Neural cell (in vitro differentiated cells): ENCODE results near the gene CHRD. TPM values are rescaled to one million over a fixed set of nuclear protein-coding genes. Genes with fewer than 3 reads are reported as not detected.

Experiments used
- H2AFZ ChIP-seq: fragments of 200-600, 300-800 bp; sonication (generic), shearing (Covaris generic); 2 replicates; pipeline ENCODE4 v1.6.0; 2014; ENCODE audit warnings: low read depth, mild to moderate bottlenecking, antibody characterized with exemption, low read length, moderate library complexity
- H3F3A ChIP-seq: fragments of 200-600 bp; shearing (Covaris generic); 2 replicates; pipeline ENCODE4 v1.6.1; 2016; ENCODE audit warnings: mild to moderate bottlenecking, moderate library complexity, mixed read lengths, antibody characterized with exemption, low read length; ENCODE audit not compliant: insufficient read depth, poor library complexity, severe bottlenecking
- H3K27ac ChIP-seq: fragments of 200-600, 300-800 bp; sonication (generic), shearing (Covaris generic); 2 replicates; pipeline ENCODE4 v1.5.1; 2014; ENCODE audit warnings: mild to moderate bottlenecking, low read length, moderate library complexity
- H3K27me3 ChIP-seq: fragments of 300-800, 200-600 bp; sonication (generic), shearing (Covaris generic); 2 replicates; pipeline ENCODE4 v1.6.0; 2014; ENCODE audit warnings: mild to moderate bottlenecking, low read depth, low read length, moderate library complexity; ENCODE audit not compliant: insufficient read depth
- H3K36me3 ChIP-seq: fragments of 300-800, 200-600 bp; sonication (generic), shearing (Covaris generic); 2 replicates; pipeline ENCODE4 v1.5.1; 2014; ENCODE audit warnings: mild to moderate bottlenecking, antibody characterized with exemption, low read length, moderate library complexity; ENCODE audit not compliant: insufficient read depth
- H3K4me2 ChIP-seq: fragments of 300-800, 200-600 bp; sonication (generic), shearing (Covaris generic); 2 replicates; pipeline ENCODE4 v1.6.0; 2014; ENCODE audit warnings: mild to moderate bottlenecking, low read length
- H3K4me3 ChIP-seq: fragments of 300-800, 200-600 bp; sonication (generic), shearing (Covaris generic); 2 replicates; pipeline ENCODE4 v1.5.1; 2014; ENCODE audit warnings: mild to moderate bottlenecking, low read length, moderate library complexity
- H3K79me2 ChIP-seq: fragments of 200-600 bp; shearing (Covaris generic); replicated peaks from 2 replicates; pipeline ENCODE4 v1.6.0; 2014; ENCODE audit warnings: mild to moderate bottlenecking, low read length, moderate library complexity; ENCODE audit not compliant: insufficient read depth
- H3K9ac ChIP-seq: fragments of 300-800, 200-600 bp; sonication (generic), shearing (Covaris generic); 2 replicates; pipeline ENCODE4 v1.6.1; 2016; ENCODE audit warnings: mild to moderate bottlenecking, low read length, mixed read lengths
- H3K9me2 ChIP-seq: fragments of 200-600 bp; shearing (Covaris generic); 2 replicates; pipeline ENCODE4 v1.6.1; 2016; ENCODE audit warnings: mild to moderate bottlenecking, low read length, mixed read lengths; ENCODE audit not compliant: insufficient read depth
- H3K9me3 ChIP-seq: fragments of 200-600, 300-800 bp; sonication (generic), shearing (Covaris generic); 2 replicates; pipeline ENCODE4 v1.6.1; 2016; ENCODE audit warnings: mild to moderate bottlenecking, mixed run types, low read length, moderate library complexity, mixed read lengths
- H4K20me1 ChIP-seq: fragments of 200-600 bp; shearing (Covaris generic); 2 replicates; pipeline ENCODE4 v1.6.1; 2016; ENCODE audit warnings: mild to moderate bottlenecking, mixed run types; ENCODE audit not compliant: insufficient read depth
- EP300 ChIP-seq: fragments of 450-650 bp; conservative IDR thresholded peaks from 2 replicates; pipeline ENCODE4 v1.6.1; 2014; ENCODE audit warnings: antibody characterized with exemption, mild to moderate bottlenecking, moderate library complexity; ENCODE audit not compliant: poor library complexity, severe bottlenecking
- EZH2 ChIP-seq: fragments of 200-600, 300-800 bp; shearing (Covaris generic), sonication (generic); IDR thresholded peaks from 2 replicates; pipeline ENCODE4 v1.6.1; 2014; ENCODE audit warnings: antibody characterized with exemption, low read length, borderline replicate concordance, mild to moderate bottlenecking; ENCODE audit not compliant: insufficient read depth, poor library complexity, severe bottlenecking
- MXI1 ChIP-seq: fragments of 450-650 bp; conservative IDR thresholded peaks from 2 replicates; pipeline ENCODE4 v1.6.1; 2014; ENCODE audit warnings: antibody characterized with exemption, mild to moderate bottlenecking; ENCODE audit not compliant: poor library complexity, severe bottlenecking
- POLR2AphosphoS5 ChIP-seq: IDR thresholded peaks from 2 replicates; pipeline ENCODE4 v1.6.1; 2012
- RAD21 ChIP-seq: fragments of 450-650 bp; conservative IDR thresholded peaks from 2 replicates; pipeline ENCODE4 v1.6.1; 2014; ENCODE audit warnings: antibody characterized with exemption, mild to moderate bottlenecking, moderate library complexity
- REST ChIP-seq: IDR thresholded peaks from 2 replicates; pipeline ENCODE4 v1.6.1; 2012; ENCODE audit warnings: borderline replicate concordance
- SMC3 ChIP-seq: fragments of 450-650 bp; conservative IDR thresholded peaks from 2 replicates; pipeline ENCODE4 v1.6.1; 2014; ENCODE audit warnings: antibody characterized with exemption, mild to moderate bottlenecking, moderate library complexity; ENCODE audit not compliant: poor library complexity
- TAF1 ChIP-seq: IDR thresholded peaks from 2 replicates; pipeline ENCODE4 v1.6.1; 2012; ENCODE audit warnings: low read depth
- polyA plus RNA-seq: library from polyadenylated mRNA; depleted of rRNA; stranded (reverse); fragments of >200 nt; gene quantifications from 2 replicates; pipeline ENCODE4 v1.2.3, GENCODE V29; 2014
- TF ChIP-seq, protein P1 (sequence below): fragments of 450-650 bp; IDR thresholded peaks from 2 replicates; pipeline ENCODE4 v1.5.1; 2014; ENCODE audit warnings: antibody characterized with exemption, mild to moderate bottlenecking, moderate library complexity; ENCODE audit not compliant: poor library complexity, severe bottlenecking

Gene CHRD
- polyA plus RNA-seq, 1 donor from 2014 or later: 2.9 TPM

GRCh38 chr3:184389935-184390528 lies 10.2 kb downstream of the CHRD start:
- Histone ChIP-seq H3K27me3 (no peaks in the 10 kb centered on the region), H3K9me2 (no peaks in the 10 kb centered on the region), H3K4me3 (no peak overlapping the region), H3F3A (no peaks in the 10 kb centered on the region), H3K27ac (no peak overlapping the region), H3K9me3 (no peaks in the 10 kb centered on the region), H3K79me2 (no peaks in the 10 kb centered on the region), H3K9ac (no peak overlapping the region), H3K36me3 (no peaks in the 10 kb centered on the region), H3K4me2 (no peak overlapping the region), H2AFZ (no peak overlapping the region), H4K20me1 (no peaks in the 10 kb centered on the region)
- TF ChIP-seq MXI1 (no peak), REST (no peak), POLR2AphosphoS5 (no peak), EP300 (no peak), EZH2 (no peak), RAD21 (no peak), TAF1 (no peak), SMC3 (no peak)
- TF ChIP-seq, protein P1, sequence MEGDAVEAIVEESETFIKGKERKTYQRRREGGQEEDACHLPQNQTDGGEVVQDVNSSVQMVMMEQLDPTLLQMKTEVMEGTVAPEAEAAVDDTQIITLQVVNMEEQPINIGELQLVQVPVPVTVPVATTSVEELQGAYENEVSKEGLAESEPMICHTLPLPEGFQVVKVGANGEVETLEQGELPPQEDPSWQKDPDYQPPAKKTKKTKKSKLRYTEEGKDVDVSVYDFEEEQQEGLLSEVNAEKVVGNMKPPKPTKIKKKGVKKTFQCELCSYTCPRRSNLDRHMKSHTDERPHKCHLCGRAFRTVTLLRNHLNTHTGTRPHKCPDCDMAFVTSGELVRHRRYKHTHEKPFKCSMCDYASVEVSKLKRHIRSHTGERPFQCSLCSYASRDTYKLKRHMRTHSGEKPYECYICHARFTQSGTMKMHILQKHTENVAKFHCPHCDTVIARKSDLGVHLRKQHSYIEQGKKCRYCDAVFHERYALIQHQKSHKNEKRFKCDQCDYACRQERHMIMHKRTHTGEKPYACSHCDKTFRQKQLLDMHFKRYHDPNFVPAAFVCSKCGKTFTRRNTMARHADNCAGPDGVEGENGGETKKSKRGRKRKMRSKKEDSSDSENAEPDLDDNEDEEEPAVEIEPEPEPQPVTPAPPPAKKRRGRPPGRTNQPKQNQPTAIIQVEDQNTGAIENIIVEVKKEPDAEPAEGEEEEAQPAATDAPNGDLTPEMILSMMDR: no peak

GRCh38 chr3:184391266-184391665 lies 11.4 kb downstream of the CHRD start:
- no peaks in the 10 kb centered on the region for H3K9me2 ChIP-seq
- no peak overlapping the region for H2AFZ ChIP-seq
- no peak overlapping the region for H3K4me2 ChIP-seq
- no peaks in the 10 kb centered on the region for H4K20me1 ChIP-seq
- no peaks in the 10 kb centered on the region for H3K36me3 ChIP-seq
- TF ChIP-seq EZH2: no peak
- TF ChIP-seq EP300: no peak
- TF ChIP-seq SMC3: no peak
- H3K9me3 ChIP-seq: no peaks in the 10 kb centered on the region
- no peak overlapping the region for H3K9ac ChIP-seq
- H3K79me2 ChIP-seq: no peaks in the 10 kb centered on the region
- no peak overlapping the region for H3K27ac ChIP-seq
- no peaks in the 10 kb centered on the region for H3F3A ChIP-seq
- H3K4me3 ChIP-seq: no peak overlapping the region
- H3K27me3 ChIP-seq: no peaks in the 10 kb centered on the region

- Histone ChIP-seq H3K9ac (no peak overlapping the region), H3K4me3 (no peak overlapping the region), H3K9me2 (no peaks in the 10 kb centered on the region), H2AFZ (no peak overlapping the region), H3K36me3 (no peaks in the 10 kb centered on the region), H4K20me1 (no peaks in the 10 kb centered on the region), H3F3A (no peaks in the 10 kb centered on the region), H3K27me3 (no peaks in the 10 kb centered on the region), H3K9me3 (no peaks in the 10 kb centered on the region), H3K4me2 (no peak overlapping the region), H3K79me2 (no peaks in the 10 kb centered on the region), H3K27ac (no peak overlapping the region)
- TF ChIP-seq RAD21: no peak
Observed at GRCh38 chr3:184395320-184395660, 15.4 kb downstream of the CHRD start.
